AG04450 (cell line): Measurements from ENCODE around the gene NDOR1. TPM values are rescaled to one million over a fixed set of nuclear protein-coding genes. Genes with fewer than 3 reads are reported as not detected.

Experiments
- CTCF ChIA-PET: fragments of 300-600, 350-600 bp; formaldehyde crosslinking; extraction: SDS; loops from one replicate; lab custom pipeline; 2022; ENCODE audit warnings: antibody characterized with exemption, inconsistent platforms; lab: Charles Lee
- POLR2A ChIA-PET: fragments of 350-600 bp; formaldehyde crosslinking; extraction: SDS; loops from one replicate; lab custom pipeline; 2021; ENCODE audit warnings: antibody characterized with exemption, inconsistent platforms; lab: Yijun Ruan, JAX
- DNase-seq: peaks from one replicate; pipeline ENCODE4 v3.0.0-alpha.2; 2011; ENCODE audit warnings: low read depth, low spot score
- H3K27ac ChIP-seq: one replicate; pipeline ENCODE4 v1.5.1; 2012; ENCODE audit warnings: low read depth, low read length, control low read depth
- H3K27me3 ChIP-seq: one replicate; pipeline ENCODE4 v1.6.0; 2012; ENCODE audit warnings: low read length; ENCODE audit not compliant: control insufficient read depth, insufficient read depth
- H3K4me3 ChIP-seq: 2 replicates; pipeline ENCODE4 v1.5.1; 2011; ENCODE audit warnings: mild to moderate bottlenecking, low read depth, low read length, control low read depth
- H3K9me3 ChIP-seq: 2 replicates; pipeline ENCODE4 v1.5.1; 2012; ENCODE audit warnings: low read length; ENCODE audit not compliant: control insufficient read depth, insufficient read depth
- polyA plus RNA-seq: library from polyadenylated mRNA; depleted of rRNA; stranded (reverse); fragments of >200 nt; gene quantifications from 2 replicates; pipeline ENCODE4 v1.2.3, GENCODE V29; 2011
- TF ChIP-seq, protein P1 (sequence below): IDR thresholded peaks from 2 replicates; pipeline ENCODE4 v1.5.1; 2011; ENCODE audit warnings: low read depth, low read length, control low read depth, inconsistent platforms

Gene NDOR1
- polyA plus RNA-seq, 1 experiment, result 2.8 TPM

DNA sequence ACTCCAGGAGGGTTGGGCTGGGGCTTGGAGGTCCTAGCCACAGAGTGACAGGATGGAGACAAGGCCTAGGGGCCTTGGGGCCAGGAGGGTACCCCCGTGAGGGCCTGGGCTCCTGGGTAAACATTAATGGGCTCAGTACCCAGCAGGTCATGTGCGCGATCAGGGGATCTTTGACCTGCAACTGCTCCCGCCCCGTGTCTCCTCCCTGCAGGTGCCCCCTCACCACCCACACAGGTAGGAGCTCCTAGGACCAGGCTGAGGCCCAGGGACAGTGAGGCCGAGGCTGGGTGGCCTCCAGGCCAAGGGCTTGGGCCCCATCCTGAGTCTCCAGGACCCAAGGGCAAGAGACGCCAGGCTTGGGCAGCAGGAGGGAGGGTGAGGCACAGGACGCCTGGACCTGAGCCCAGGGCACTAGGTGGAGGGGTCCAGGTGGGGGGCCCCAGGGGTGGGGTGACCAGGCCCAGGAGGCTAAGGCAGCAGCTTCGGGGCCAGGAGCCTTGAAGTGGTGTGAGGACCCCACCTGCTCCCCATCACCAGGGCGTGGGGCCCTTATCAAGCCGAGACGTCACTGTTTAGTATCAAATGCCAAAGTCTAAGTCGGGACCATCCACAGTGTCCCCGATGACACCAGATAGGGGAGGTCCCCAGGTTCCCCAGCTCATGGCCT lies 25.3 kb downstream of the NDOR1 start, which contains the start of gene SLC34A3:
SLC34A3 (plus strand) TSS at position 197 of the 667 bp plus-strand sequence. CDS start 802 bp downstream, outside the sequence.
- TF ChIP-seq, protein P1, sequence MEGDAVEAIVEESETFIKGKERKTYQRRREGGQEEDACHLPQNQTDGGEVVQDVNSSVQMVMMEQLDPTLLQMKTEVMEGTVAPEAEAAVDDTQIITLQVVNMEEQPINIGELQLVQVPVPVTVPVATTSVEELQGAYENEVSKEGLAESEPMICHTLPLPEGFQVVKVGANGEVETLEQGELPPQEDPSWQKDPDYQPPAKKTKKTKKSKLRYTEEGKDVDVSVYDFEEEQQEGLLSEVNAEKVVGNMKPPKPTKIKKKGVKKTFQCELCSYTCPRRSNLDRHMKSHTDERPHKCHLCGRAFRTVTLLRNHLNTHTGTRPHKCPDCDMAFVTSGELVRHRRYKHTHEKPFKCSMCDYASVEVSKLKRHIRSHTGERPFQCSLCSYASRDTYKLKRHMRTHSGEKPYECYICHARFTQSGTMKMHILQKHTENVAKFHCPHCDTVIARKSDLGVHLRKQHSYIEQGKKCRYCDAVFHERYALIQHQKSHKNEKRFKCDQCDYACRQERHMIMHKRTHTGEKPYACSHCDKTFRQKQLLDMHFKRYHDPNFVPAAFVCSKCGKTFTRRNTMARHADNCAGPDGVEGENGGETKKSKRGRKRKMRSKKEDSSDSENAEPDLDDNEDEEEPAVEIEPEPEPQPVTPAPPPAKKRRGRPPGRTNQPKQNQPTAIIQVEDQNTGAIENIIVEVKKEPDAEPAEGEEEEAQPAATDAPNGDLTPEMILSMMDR, result no peak
- Histone ChIP-seq H3K27me3 (no peaks in the 10 kb centered on the region), H3K9me3 (no peaks in the 10 kb centered on the region; the same call in 1 of the 2 replicates), H3K4me3 (no peak within 1 kb of the TSS), H3K27ac (no peak within 1 kb of the TSS)
- DNase-seq, result no peak
- ChIA-PET POLR2A (interaction anchor here (1.9 kb wide), 1 partner anchor 10 kb away, joined by 7 read pairs; the partner anchor contains the start of gene TUBB4B), CTCF (no interaction called here)

DNA sequence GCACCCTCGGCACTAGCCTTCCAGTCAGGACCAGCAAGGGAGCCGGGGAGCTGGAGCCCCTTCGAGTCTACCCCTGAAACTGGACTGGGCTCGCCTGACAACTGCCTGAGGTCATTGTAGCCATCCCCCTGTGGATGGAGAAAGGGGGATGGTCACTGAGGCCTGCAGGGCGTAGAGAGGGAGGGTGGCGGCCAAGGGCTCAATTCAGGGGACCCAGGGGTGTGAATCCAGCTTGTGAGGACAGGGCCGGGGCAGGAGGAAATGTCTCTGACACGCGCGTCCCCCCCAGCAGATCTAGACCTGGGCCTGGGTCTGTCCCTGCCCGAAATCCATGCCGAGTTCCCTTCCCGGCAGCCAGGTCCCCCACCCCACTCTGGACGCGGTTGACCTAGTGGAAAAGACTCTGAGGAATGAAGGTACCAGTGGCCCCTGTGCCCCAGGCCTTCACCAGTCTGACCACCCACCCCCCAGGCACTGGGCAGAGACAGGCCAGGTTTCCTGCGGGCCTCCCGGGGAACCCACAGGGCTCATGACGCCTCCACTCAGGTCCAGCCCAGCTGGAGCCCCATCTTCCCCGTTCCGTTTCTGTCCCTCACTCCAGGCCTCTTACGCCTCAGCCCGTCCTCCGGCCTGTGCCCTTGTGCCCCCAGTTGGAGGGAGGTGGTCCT lies 26.0 kb downstream of the NDOR1 start:
- TF ChIP-seq, protein P1, result no peak
- no peak for DNase-seq
- no peak overlapping the region for H3K4me3 ChIP-seq
- POLR2A ChIA-PET, result interaction anchor here (1.9 kb wide), 1 partner anchor 9 kb away, joined by 7 read pairs; the partner anchor contains the start of gene TUBB4B
- CTCF ChIA-PET, result no interaction called here
- no peaks in the 10 kb centered on the region; the same call in 1 of the 2 replicates for H3K9me3 ChIP-seq
- H3K27ac ChIP-seq, result no peak overlapping the region
- H3K27me3 ChIP-seq, result no peaks in the 10 kb centered on the region

DNA sequence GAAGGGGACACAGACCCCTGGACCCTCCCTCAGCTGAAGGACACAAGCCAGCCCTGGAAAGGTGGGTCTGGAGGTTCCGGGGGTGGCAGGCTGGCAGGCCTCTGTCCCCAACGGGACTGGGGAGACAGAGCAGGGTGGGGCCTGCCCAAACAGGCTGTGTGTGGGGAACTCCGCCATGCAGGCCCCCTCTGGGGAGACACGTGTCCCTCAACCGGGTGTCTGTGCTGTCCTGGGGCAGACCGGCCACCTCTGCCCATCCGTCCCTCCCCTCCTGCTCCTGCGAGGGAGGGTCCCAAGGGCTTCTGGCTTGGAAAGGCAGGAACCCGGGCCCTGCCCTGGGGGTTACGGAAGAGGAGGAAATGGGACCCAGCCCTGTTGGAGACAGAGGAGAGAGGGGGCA lies 26.6 kb downstream of the NDOR1 start:
- Histone ChIP-seq H3K9me3 (no peaks in the 10 kb centered on the region; the same call in 1 of the 2 replicates), H3K27me3 (no peaks in the 10 kb centered on the region), H3K4me3 (no peak overlapping the region), H3K27ac (no peak overlapping the region)
- no peak for DNase-seq
- ChIA-PET POLR2A (no interaction called here), CTCF (no interaction called here)
- TF ChIP-seq, protein P1, result no peak

DNA sequence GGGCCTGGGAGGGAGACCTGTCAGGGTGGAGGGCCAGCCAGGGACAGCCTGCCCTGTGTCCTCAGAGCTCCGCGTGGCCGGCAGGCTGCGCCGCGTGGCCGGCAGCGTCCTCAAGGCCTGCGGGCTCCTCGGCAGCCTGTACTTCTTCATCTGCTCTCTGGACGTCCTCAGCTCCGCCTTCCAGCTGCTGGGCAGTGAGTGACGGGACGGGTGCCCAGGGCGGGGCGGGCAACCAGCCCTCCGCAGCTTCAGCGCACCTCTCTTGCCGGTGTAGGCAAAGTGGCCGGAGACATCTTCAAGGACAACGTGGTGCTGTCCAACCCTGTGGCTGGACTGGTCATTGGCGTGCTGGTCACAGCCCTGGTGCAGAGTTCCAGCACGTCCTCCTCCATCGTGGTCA lies 27.0 kb downstream of the NDOR1 start:
- H3K4me3 ChIP-seq, result no peak overlapping the region
- POLR2A ChIA-PET, result no interaction called here
- CTCF ChIA-PET, result no interaction called here

More for the DNA sequence above, 27.0 kb downstream of the NDOR1 start:
- Histone ChIP-seq H3K27ac (no peak overlapping the region), H3K9me3 (no peaks in the 10 kb centered on the region; the same call in 1 of the 2 replicates), H3K27me3 (no peaks in the 10 kb centered on the region)
- DNase-seq, result no peak
- TF ChIP-seq, protein P1, result no peak
